NB4 (cell line): Measurements from ENCODE around the gene LRRC1.

Experiments used
- MYC ChIP-seq: IDR thresholded peaks from 2 replicates; pipeline ENCODE4 v1.6.1; 2011; ENCODE audit warnings: low read depth, low read length
- POLR2A ChIP-seq: IDR thresholded peaks from 2 replicates; pipeline ENCODE4 v1.6.1; 2011; ENCODE audit warnings: mild to moderate bottlenecking; ENCODE audit not compliant: insufficient read length; ENCODE audit errors: extremely low read depth
- TF ChIP-seq, protein P1 (sequence below): IDR thresholded peaks from one replicate; pipeline ENCODE4 v1.5.1; 2012; ENCODE audit warnings: low read depth, low read length

DNA sequence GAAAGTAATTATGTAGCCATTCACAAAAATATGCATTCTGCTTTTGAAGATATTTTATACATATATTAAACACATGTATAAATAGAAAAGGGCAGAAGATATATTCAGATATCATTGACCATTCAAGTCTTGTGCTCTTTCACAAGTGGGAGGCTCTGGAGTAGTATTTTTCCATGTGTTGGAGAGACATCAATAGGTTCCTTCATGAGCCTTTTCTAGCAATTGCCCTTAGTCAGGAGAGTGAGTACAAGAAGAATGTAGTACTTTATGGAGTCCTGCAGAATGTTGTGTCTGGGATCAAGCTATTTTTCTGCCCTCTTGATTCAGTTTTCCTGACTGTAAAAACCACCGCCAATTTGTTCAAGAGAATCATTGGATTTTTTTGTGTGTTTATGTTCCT lies 117.9 kb downstream of the LRRC1 start:
- TF ChIP-seq POLR2A (no peak), MYC (no peak)
- TF ChIP-seq, protein P1, sequence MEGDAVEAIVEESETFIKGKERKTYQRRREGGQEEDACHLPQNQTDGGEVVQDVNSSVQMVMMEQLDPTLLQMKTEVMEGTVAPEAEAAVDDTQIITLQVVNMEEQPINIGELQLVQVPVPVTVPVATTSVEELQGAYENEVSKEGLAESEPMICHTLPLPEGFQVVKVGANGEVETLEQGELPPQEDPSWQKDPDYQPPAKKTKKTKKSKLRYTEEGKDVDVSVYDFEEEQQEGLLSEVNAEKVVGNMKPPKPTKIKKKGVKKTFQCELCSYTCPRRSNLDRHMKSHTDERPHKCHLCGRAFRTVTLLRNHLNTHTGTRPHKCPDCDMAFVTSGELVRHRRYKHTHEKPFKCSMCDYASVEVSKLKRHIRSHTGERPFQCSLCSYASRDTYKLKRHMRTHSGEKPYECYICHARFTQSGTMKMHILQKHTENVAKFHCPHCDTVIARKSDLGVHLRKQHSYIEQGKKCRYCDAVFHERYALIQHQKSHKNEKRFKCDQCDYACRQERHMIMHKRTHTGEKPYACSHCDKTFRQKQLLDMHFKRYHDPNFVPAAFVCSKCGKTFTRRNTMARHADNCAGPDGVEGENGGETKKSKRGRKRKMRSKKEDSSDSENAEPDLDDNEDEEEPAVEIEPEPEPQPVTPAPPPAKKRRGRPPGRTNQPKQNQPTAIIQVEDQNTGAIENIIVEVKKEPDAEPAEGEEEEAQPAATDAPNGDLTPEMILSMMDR, result no peak
